PC-3 (cell line): ENCODE results near the gene TNKS1BP1. TPM values are rescaled to one million over a fixed set of nuclear protein-coding genes. Genes with fewer than 3 reads are reported as not detected.

Experiments used
- ATAC-seq: fragments of 200-7000 bp; cut with Tn5 transposase; 2 replicates; pipeline ENCODE4 v1.9.1; 2020; ENCODE audit warnings: mild to moderate bottlenecking, moderate library complexity
- BruUV-seq: library from RNA; stranded (reverse); fragments of 400-500 nt; replicated peaks from 2 replicates; lab custom pipeline; 2021; lab: Mats Ljungman, UMichigan
- CTCF ChIA-PET: fragments of 300-600 bp; sonication (Branson Sonifier 250); formaldehyde crosslinking; loops from one replicate; lab custom pipeline; 2022; ENCODE audit warnings: antibody characterized with exemption; lab: Charles Lee
- POLR2A ChIA-PET: fragments of 300-600 bp; sonication (Branson Sonifier 250); formaldehyde crosslinking; loops from one replicate; lab custom pipeline; 2022; ENCODE audit warnings: antibody characterized with exemption; ENCODE audit not compliant: unreplicated experiment; lab: Charles Lee
- DNase-seq: peaks from one replicate; pipeline ENCODE4 v3.0.0-alpha.2; 2015
- H2AFZ ChIP-seq: fragments of 300-600 bp; sonication (generic); 2 replicates; pipeline ENCODE4 v1.6.0; 2016; ENCODE audit warnings: antibody characterized with exemption, low read length
- H3F3A ChIP-seq: fragments of 300-600 bp; sonication (generic); one replicate; pipeline ENCODE4 v1.6.0; 2017; ENCODE audit warnings: antibody characterized with exemption, low read length, control low read depth, mild to moderate bottlenecking; ENCODE audit not compliant: unreplicated experiment
- H3K27ac ChIP-seq: fragments of 300-600 bp; sonication (generic); 2 replicates; pipeline ENCODE4 v1.5.1; 2016; ENCODE audit warnings: mild to moderate bottlenecking, low read length
- H3K27me3 ChIP-seq: fragments of 300-600 bp; sonication (generic); 2 replicates; pipeline ENCODE4 v1.6.1; 2016; ENCODE audit warnings: low read length, mixed read lengths
- H3K36me3 ChIP-seq: fragments of 300-600 bp; sonication (generic); 2 replicates; pipeline ENCODE4 v1.6.1; 2016; ENCODE audit warnings: low read depth, mixed run types, low read length, mixed read lengths
- H3K4me1 ChIP-seq: fragments of 300-600 bp; sonication (generic); 2 replicates; pipeline ENCODE4 v1.5.1; 2016; ENCODE audit warnings: low read length; ENCODE audit not compliant: insufficient read depth
- H3K4me2 ChIP-seq: fragments of 300-600 bp; sonication (generic); 2 replicates; pipeline ENCODE4 v1.6.0; 2016; ENCODE audit warnings: low read length
- H3K4me3 ChIP-seq: fragments of 300-600 bp; sonication (generic); 2 replicates; pipeline ENCODE4 v1.5.1; 2016; ENCODE audit warnings: mild to moderate bottlenecking, low read length, mixed read lengths
- H3K79me2 ChIP-seq: fragments of 300-600 bp; sonication (generic); 2 replicates; pipeline ENCODE4 v1.6.1; 2017; ENCODE audit warnings: low read length, mixed read lengths
- H3K9ac ChIP-seq: fragments of 300-600 bp; sonication (generic); 2 replicates; pipeline ENCODE4 v1.6.0; 2016; ENCODE audit warnings: mild to moderate bottlenecking, low read length
- H3K9me2 ChIP-seq: fragments of 300-600 bp; sonication (generic); replicated peaks from 2 replicates; pipeline ENCODE4 v1.6.1; 2016; ENCODE audit warnings: mixed run types, low read length, mixed read lengths
- H3K9me3 ChIP-seq: fragments of 300-600 bp; sonication (generic); 2 replicates; pipeline ENCODE4 v1.6.1; 2016; ENCODE audit warnings: low read length, mixed read lengths
- H4K20me1 ChIP-seq: fragments of 300-600 bp; sonication (generic); 2 replicates; pipeline ENCODE4 v1.6.1; 2016; ENCODE audit warnings: low read length, mixed read lengths
- EZH2 ChIP-seq: fragments of 300-600 bp; sonication (generic); IDR thresholded peaks from one replicate; pipeline ENCODE4 v1.6.1; 2017; ENCODE audit warnings: antibody characterized with exemption, mild to moderate bottlenecking, low read length; ENCODE audit not compliant: unreplicated experiment
- EZH2phosphoT487 ChIP-seq: fragments of 300-600 bp; sonication (generic); IDR thresholded peaks from 2 replicates; pipeline ENCODE4 v1.6.1; 2018; ENCODE audit warnings: mild to moderate bottlenecking, antibody characterized with exemption, low read length, borderline replicate concordance
- intact Hi-C: fragments of 100-400 bp; cut with micrococcal nuclease; formaldehyde crosslinking; loops from 2 replicates; pipeline ENCODE4 v1.9.0; 2023
- total RNA-seq: library from RNA; depleted of rRNA; stranded (reverse); fragments of >200 nt; gene quantifications from 2 replicates; pipeline ENCODE4 v1.2.3, GENCODE V29; 2014
- TF ChIP-seq, protein P1 (sequence below): fragments of 300-600 bp; sonication (generic); conservative IDR thresholded peaks from 2 replicates; pipeline ENCODE4 v1.5.1; 2017; ENCODE audit warnings: antibody characterized with exemption, low read depth, mild to moderate bottlenecking, low read length

The TNKS1BP1 gene
- total RNA-seq, 1 experiment from 2014 or later: 89.6 TPM

DNA sequence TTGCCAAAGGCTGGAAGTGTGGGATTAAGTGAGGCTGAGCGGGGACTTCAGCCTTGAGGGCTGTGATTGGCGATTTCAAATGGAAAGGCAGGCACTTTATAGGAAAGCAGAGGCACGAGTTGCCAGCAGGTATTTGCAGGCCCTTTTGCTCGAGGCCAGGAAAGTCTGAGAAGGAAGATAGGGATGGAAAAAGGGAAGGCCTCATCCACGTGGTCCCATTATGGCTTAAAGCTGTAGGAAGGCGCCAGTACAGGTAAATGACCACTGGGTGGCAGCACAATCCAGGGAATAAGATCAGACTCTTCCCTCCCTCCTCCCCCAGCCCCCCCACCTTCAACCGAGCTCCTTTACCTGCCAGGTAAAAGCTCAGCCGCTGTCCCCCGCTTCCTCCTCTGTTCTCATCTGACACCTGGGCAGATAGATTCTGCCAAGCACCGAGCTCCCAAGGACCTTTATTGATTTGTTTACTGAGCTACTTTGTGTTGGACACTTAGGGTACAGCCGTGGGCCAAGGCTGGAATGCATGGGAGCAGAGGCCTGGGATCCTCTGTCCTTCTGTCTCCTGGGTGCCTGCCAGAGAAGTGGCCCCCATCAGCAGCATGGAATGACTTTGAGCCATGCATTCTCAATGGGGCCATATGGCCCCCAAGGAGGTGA is 20.9 kb upstream of the TNKS1BP1 start:
- DNase-seq: peak; percentile 94
- H3K4me1 ChIP-seq: no peaks in the 10 kb centered on the region
- peak overlapping the region; percentile 30 for H3K9ac ChIP-seq
- H2AFZ ChIP-seq: peak overlapping the region; percentile 88
- H3K27me3 ChIP-seq: no peaks in the 10 kb centered on the region
- no peaks in the 10 kb centered on the region for H3K9me3 ChIP-seq
- BruUV-seq: no TSS peak
- ATAC-seq: peak; percentile 81
- no peaks in the 10 kb centered on the region for H3K79me2 ChIP-seq
- no peaks in the 10 kb centered on the region for H4K20me1 ChIP-seq
- H3K9me2 ChIP-seq: no peaks in the 10 kb centered on the region
- H3K4me2 ChIP-seq: no peak overlapping the region
- intact Hi-C loops: loop anchor here (1.0 to 10.0 kb wide), 6 partner anchors 112 to 295 kb away; no protein-coding TSS in a partner anchor
- ChIA-PET CTCF (interaction anchor here (0.5 to 1.2 kb wide), 18 partner anchors 20 to 299 kb away, joined by 3 to 21 read pairs (median 4); partner anchors contain the start of gene UBE2L6), POLR2A (interaction anchor here (0.5 to 0.6 kb wide), 3 partner anchors 99 to 148 kb away, joined by 3 to 7 read pairs (median 4); no protein-coding TSS in a partner anchor)
- TF ChIP-seq EZH2phosphoT487 (no peak), EZH2 (no peak)
- TF ChIP-seq, protein P1, sequence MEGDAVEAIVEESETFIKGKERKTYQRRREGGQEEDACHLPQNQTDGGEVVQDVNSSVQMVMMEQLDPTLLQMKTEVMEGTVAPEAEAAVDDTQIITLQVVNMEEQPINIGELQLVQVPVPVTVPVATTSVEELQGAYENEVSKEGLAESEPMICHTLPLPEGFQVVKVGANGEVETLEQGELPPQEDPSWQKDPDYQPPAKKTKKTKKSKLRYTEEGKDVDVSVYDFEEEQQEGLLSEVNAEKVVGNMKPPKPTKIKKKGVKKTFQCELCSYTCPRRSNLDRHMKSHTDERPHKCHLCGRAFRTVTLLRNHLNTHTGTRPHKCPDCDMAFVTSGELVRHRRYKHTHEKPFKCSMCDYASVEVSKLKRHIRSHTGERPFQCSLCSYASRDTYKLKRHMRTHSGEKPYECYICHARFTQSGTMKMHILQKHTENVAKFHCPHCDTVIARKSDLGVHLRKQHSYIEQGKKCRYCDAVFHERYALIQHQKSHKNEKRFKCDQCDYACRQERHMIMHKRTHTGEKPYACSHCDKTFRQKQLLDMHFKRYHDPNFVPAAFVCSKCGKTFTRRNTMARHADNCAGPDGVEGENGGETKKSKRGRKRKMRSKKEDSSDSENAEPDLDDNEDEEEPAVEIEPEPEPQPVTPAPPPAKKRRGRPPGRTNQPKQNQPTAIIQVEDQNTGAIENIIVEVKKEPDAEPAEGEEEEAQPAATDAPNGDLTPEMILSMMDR: peak; percentile 79
- no peaks in the 10 kb centered on the region for H3K36me3 ChIP-seq
- no peak overlapping the region for H3K4me3 ChIP-seq
- no peak overlapping the region for H3K27ac ChIP-seq
- H3F3A ChIP-seq: no peaks in the 10 kb centered on the region

DNA sequence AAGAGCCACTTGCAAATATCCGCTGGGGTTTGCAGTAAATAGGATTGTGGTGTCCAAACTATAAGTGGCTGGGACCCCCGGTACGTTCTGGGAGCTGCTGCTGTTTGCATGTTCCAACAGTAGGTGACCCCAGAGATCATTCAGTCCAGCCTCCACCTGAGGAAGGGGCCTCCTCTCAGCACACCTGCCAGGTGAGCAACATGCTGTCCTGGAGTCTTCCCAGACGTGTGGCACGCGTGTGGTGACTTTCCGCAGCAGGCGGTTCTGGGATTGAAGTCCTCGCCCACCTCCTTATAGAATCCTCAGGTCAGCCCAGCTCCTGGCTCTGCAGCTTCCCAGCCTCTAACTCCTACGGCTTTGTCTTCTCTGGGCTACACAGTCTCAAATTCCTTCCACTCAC is 20.1 kb upstream of the TNKS1BP1 start:
- Histone ChIP-seq H4K20me1 (no peaks in the 10 kb centered on the region), H3K36me3 (no peaks in the 10 kb centered on the region), H3F3A (no peaks in the 10 kb centered on the region), H2AFZ (peak overlapping the region; percentile 88), H3K4me1 (no peaks in the 10 kb centered on the region), H3K27ac (no peak overlapping the region), H3K9me3 (no peaks in the 10 kb centered on the region), H3K4me3 (no peak overlapping the region), H3K9ac (no peak overlapping the region), H3K79me2 (no peaks in the 10 kb centered on the region), H3K4me2 (no peak overlapping the region), H3K9me2 (no peaks in the 10 kb centered on the region), H3K27me3 (no peaks in the 10 kb centered on the region)
- TF ChIP-seq EZH2phosphoT487 (no peak), EZH2 (no peak)
- TF ChIP-seq, protein P1: no peak
- no peak for ATAC-seq
- POLR2A ChIA-PET: no interaction called here
- DNase-seq: no peak
- intact Hi-C loops: loop anchor here (1.0 to 10.0 kb wide), 6 partner anchors 112 to 296 kb away; no protein-coding TSS in a partner anchor
- CTCF ChIA-PET: no interaction called here
- no TSS peak for BruUV-seq

DNA sequence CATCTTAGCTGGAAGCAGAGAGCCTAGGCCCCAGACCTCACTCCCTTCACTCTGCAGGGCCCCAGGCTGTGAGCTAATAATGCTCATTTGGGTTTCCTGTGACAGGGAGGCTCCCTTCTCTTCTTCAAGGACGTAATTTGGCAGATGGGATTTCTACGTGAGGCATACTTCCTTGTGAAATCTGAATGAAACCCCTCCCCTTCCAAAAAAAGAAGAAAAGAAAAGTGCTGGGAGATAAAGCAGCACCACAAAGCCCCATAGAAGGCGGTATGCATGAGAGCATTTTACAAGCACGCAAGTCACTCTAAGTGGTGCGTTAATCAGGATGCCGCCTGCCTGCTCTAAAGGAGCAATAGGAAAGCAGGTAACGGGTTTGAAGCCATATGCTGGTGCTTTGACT is 19.1 kb upstream of the TNKS1BP1 start:
- intact Hi-C loops: loop anchor here (2.0 to 10.0 kb wide), 3 partner anchors 141 to 297 kb away; no protein-coding TSS in a partner anchor
- no peaks in the 10 kb centered on the region for H3K79me2 ChIP-seq
- ChIA-PET POLR2A (interaction anchor here (0.6 kb wide), 1 partner anchor 19 kb away, joined by 3 read pairs; no protein-coding TSS in a partner anchor), CTCF (interaction anchor here (0.5 kb wide), 1 partner anchor 116 kb away, joined by 3 read pairs; no protein-coding TSS in a partner anchor)
- no peaks in the 10 kb centered on the region for H3F3A ChIP-seq
- H3K9me3 ChIP-seq: no peaks in the 10 kb centered on the region
- no peak overlapping the region for H3K4me3 ChIP-seq
- no peak for DNase-seq
- no TSS peak for BruUV-seq
- no peaks in the 10 kb centered on the region for H3K36me3 ChIP-seq
- no peaks in the 10 kb centered on the region for H3K4me1 ChIP-seq
- H3K9ac ChIP-seq: no peak overlapping the region
- ATAC-seq: no peak
- H3K27ac ChIP-seq: no peak overlapping the region
- H4K20me1 ChIP-seq: no peaks in the 10 kb centered on the region
- no peaks in the 10 kb centered on the region for H3K9me2 ChIP-seq
- TF ChIP-seq EZH2: no peak
- no peak overlapping the region for H2AFZ ChIP-seq
- H3K4me2 ChIP-seq: no peak overlapping the region
- no peaks in the 10 kb centered on the region for H3K27me3 ChIP-seq
